WI38 (cell line): ENCODE results near the gene KIF3A.
A peak's percentile ranks its signal among the peaks of the same experiment; 100 is the strongest.

ENCODE experiments used
- H3K4me3 ChIP-seq: 2 replicates; pipeline ENCODE4 v1.5.1; 2011; ENCODE audit warnings: low read depth, mild to moderate bottlenecking, control low read depth, low read length
- TF ChIP-seq, protein P1 (sequence below): IDR thresholded peaks from 2 replicates; pipeline ENCODE4 v1.5.1; 2012; ENCODE audit warnings: low read depth, mild to moderate bottlenecking, control low read depth, low read length

Gene KIF3A

GRCh38 chr5:132751971-132752580, 14.7 kb upstream of the KIF3A start:
- TF ChIP-seq, protein P1, sequence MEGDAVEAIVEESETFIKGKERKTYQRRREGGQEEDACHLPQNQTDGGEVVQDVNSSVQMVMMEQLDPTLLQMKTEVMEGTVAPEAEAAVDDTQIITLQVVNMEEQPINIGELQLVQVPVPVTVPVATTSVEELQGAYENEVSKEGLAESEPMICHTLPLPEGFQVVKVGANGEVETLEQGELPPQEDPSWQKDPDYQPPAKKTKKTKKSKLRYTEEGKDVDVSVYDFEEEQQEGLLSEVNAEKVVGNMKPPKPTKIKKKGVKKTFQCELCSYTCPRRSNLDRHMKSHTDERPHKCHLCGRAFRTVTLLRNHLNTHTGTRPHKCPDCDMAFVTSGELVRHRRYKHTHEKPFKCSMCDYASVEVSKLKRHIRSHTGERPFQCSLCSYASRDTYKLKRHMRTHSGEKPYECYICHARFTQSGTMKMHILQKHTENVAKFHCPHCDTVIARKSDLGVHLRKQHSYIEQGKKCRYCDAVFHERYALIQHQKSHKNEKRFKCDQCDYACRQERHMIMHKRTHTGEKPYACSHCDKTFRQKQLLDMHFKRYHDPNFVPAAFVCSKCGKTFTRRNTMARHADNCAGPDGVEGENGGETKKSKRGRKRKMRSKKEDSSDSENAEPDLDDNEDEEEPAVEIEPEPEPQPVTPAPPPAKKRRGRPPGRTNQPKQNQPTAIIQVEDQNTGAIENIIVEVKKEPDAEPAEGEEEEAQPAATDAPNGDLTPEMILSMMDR: no peak

DNA sequence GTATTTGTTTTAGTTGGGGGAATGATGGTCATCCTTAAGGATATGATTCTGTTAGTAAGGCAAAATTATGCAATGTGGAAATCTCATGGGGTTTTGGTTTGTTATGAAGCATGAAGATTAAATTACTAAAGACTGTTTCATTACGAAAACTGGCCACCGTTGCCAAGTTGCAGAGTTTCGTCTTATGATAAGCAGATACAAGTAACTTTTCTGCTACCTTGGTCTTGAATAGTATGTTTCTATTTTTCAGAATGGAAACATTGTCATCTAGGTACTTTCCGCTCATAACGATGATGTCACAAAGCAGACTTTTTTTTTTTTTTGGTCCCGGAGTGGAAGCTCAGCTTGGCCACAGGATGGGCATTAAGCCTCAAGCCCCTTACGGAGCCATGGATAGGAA, 14.1 kb upstream of the KIF3A start:
- TF ChIP-seq, protein P1: no peak
- no peak overlapping the region for H3K4me3 ChIP-seq

More at GRCh38 chr5:132751971-132752580, 14.7 kb upstream of the KIF3A start:
- no peak overlapping the region for H3K4me3 ChIP-seq

GRCh38 chr5:132750471-132751230, 13.3 kb upstream of the KIF3A start:
- TF ChIP-seq, protein P1: no peak
- no peak overlapping the region for H3K4me3 ChIP-seq

DNA sequence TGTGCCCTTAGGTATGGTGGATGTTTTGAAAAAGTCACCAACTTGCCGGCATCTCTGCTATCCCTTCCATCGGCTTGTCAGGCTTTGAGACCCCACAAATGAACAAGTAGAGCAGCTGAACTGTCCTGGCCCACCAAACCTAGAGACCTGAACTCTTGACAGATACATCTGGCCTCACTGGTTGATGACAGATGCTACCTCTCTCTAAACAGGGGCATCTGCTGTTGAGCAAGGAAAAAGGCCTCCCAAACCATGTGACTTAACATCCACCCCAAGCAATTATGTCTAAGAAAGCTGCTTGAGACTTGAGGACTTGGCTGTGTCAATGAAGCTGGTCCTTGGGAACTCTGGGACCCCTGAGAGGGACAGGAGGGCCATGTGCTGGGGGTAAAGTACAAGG, 12.2 kb upstream of the KIF3A start:
- H3K4me3 ChIP-seq: no peak overlapping the region
- TF ChIP-seq, protein P1: no peak

DNA sequence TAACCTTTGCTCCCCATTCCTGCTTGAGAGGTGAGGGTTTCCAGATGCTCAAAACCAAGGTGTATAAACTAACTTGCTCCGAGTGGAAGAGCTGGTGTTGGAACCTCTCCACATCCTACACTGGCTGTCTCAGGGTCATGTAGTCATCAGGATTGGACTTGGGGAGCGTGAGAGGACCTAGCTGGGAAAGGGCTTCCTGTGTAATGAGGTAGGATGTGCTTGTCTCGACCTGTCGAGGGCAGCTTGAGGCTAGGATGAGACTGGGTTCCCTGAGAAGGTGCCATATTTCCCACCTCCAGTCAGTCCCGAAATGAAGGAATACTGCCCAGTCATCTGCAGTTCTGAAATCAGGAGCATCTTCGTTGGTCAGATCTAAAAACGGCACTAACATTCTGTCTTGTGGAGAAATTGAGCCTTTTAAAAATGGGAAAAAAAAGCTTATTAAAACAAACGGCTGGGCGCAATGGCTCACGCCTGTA, 11.2 kb upstream of the KIF3A start:
- no peak overlapping the region for H3K4me3 ChIP-seq
- TF ChIP-seq, protein P1: no peak

DNA sequence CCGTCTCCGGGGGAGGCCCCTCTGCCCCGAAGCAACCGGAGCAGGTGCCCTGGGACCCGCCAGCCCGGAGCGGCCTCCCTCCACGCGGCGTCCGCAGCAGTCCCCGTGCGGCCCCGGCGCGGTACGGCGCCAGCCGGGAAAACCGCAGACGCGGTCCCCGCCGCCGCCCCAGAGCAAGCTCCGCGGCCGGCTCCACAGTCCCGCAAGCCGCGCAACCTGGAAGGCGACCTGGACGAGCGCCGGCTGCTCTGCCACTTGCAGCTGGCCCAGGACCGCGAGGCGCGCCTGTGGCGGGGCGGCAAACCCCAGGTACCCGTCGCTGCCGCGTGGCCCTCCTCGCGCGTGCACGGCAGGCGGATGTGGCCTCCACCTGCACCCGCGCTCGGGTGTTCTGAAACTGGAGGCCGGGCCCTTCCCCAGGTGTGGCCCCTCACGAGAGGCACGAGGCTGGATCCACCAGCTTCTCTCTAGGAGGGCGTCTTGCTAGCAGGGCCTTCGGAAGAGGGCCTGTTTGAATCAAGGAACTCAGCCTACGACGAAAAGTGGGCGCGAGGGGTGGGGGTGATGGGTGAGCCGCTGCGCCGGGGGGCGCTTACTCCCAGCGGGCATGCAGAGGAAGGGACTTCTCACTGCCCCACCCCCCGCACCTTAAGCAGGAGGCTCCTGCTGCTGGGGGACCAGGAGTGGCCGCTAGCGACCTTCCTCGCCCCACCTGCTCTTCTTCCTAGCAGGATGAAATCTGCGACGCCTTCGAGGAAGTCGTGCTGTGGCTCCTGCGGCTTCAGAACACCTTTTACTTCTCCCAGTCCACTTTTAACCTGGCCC, 10.5 kb upstream of the KIF3A start:
- TF ChIP-seq, protein P1: no peak

More for the DNA sequence above, 10.5 kb upstream of the KIF3A start:
- peak overlapping the region; percentile 36; the same call in 1 of the 2 replicates for H3K4me3 ChIP-seq
